ENCODE measurements around the gene TSFM.

TSFM gene

GRCh38 chr12:57746025-57746424 is 36.6 kb upstream of the TSFM start:
- no peak for DNase-seq

GRCh38 chr12:57749061-57749460 is 33.5 kb upstream of the TSFM start:
- DNase-seq: no peak

GRCh38 chr12:57750561-57751431 is 31.8 kb upstream of the TSFM start:
- DNase-seq: peak; percentile 43

- DNase-seq: no peak
Measured at GRCh38 chr12:57751432-57751787, 31.2 kb upstream of the TSFM start.

GRCh38 chr12:57751788-57752667 is 30.6 kb upstream of the TSFM start, which contains the start of gene CDK4:
Gene CDK4, minus strand, starts transcription at chr12:57752310. Its CDS starts 593 bp downstream, at chr12:57751717.
- DNase-seq: peak; percentile 100

GRCh38 chr12:57752668-57753000 is 30.0 kb upstream of the TSFM start:
- DNase-seq: no peak

GRCh38 chr12:57753756-57754337 is 28.7 kb upstream of the TSFM start:
- no peak for DNase-seq

- peak; percentile 85 for DNase-seq
Measured at GRCh38 chr12:57754411-57755193, 28.0 kb upstream of the TSFM start, which contains the start of gene MARCHF9. Gene MARCHF9, plus strand, starts transcription at chr12:57755103. Its CDS starts 426 bp downstream, at chr12:57755529.

- DNase-seq: peak; percentile 62
Measured at GRCh38 chr12:57755194-57755453, 27.5 kb upstream of the TSFM start.

- DNase-seq: peak; percentile 79
Measured at GRCh38 chr12:57755454-57756372, 26.9 kb upstream of the TSFM start.

- DNase-seq: peak; percentile 88
Measured at GRCh38 chr12:57756406-57757341, 25.9 kb upstream of the TSFM start.

- DNase-seq: no peak
Measured at GRCh38 chr12:57757771-57758170, 24.8 kb upstream of the TSFM start.

- peak; percentile 52 for DNase-seq
Measured at GRCh38 chr12:57758552-57759359, 23.8 kb upstream of the TSFM start.

- peak; percentile 60 for DNase-seq
Measured at GRCh38 chr12:57759360-57759980, 23.1 kb upstream of the TSFM start.

- peak; percentile 73 for DNase-seq
Measured at GRCh38 chr12:57760347-57760982, 22.1 kb upstream of the TSFM start.

GRCh38 chr12:57761391-57761998 is 21.1 kb upstream of the TSFM start:
- DNase-seq: no peak

GRCh38 chr12:57762463-57762862 is 20.1 kb upstream of the TSFM start:
- no peak for DNase-seq

All from islet precursor cell (in vitro differentiated cells).